Hematopoietic multipotent progenitor cell treated with erythropoietin and hydrocortisone succinate and interleukin-3 and kit ligand, for 15 days (in vitro differentiated cells): ENCODE results near the gene VHLL.

Experiments used
- DNase-seq: peaks from one replicate; pipeline ENCODE4 v3.0.0-alpha.2; 2015; ENCODE audit warnings: low spot score

VHLL gene

DNA sequence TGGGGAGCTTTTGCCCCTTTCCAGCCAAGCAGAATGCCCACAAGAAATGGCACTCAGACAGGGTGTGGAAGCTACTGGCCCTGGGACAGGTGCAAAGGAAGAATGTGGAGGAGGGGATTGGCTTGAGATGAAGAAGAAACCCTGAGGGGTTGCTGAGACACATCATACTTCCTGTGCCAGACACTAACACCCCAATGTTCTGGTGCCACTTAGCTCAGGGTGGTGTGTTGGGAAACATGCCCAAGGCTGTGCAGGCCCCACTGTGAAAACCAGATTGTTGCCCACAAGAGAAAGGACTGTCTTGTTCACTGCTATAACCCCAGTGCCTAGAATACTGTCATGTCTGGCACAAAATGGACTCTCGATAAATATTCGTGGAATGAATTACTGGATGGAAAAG, 41.4 kb downstream of the VHLL start:
- DNase-seq = no peak

DNA sequence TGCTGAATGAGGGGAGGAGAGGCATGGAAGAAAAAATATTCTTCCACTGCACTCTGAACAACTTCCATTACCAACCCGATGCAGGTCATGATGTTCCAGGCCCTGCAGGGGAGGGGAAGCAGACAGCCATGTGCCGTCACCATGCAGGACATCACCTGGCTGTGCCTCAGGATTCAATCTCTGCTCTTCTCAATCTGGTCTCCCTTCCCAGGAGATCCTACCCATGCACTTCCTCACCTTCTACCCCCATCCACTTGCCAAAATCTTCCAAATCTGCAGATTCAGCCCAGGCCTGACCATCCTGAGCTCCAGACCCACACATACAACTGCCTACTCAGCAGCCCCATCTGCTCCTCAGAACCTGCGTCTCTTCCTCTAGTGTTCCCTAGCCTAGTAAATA, 45.5 kb downstream of the VHLL start:
- DNase-seq = no peak

DNA sequence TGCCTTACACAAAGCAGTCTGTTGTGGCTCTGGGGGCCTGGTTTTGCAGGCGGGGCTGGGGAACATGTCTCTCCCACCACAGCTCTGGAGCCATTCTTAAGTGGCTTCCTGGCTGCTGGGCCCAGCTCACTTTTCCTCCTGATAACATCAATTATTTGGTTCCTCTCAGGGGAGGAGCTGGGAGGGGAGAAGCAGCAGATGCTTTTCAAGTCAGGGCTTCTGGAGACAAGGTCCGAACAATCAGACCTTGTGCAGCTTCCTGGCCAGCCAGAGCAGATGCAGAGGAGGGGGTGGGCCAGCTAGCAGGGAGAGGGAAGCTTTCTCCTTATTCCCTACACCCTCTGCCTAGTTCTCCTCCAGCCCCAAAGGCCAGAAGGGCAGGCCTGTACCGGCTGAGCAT, 47.6 kb downstream of the VHLL start:
- no peak for DNase-seq

DNA sequence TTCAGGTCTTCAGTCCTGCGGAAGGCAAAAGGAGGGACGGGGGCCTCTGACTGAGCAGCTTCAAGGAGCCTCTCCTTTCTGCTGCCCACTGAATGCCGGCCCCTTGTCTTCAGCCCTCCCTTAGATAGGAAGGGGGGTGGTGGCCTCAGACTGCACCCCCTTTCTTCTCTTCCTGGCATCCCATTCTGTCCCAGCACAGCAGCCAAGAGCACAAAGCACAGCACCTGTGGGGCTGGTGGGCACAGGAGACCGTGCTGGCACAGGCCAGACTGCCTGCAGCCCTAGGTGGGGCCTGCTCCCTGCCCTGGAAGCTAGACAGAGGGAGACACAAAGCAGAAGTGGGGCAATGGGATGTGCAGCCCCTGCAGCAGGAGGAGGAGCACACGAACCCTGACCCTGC, 49.5 kb downstream of the VHLL start:
- DNase-seq = no peak
